GM19043 (cell line): ENCODE results near the gene UCP2.

Source experiments
- ATAC-seq: cut with Tn5 transposase; IDR thresholded peaks from one replicate; pipeline ENCODE4 v1.9.1; 2021; ENCODE audit warnings: low read depth; ENCODE audit not compliant: unreplicated experiment

UCP2 gene

DNA sequence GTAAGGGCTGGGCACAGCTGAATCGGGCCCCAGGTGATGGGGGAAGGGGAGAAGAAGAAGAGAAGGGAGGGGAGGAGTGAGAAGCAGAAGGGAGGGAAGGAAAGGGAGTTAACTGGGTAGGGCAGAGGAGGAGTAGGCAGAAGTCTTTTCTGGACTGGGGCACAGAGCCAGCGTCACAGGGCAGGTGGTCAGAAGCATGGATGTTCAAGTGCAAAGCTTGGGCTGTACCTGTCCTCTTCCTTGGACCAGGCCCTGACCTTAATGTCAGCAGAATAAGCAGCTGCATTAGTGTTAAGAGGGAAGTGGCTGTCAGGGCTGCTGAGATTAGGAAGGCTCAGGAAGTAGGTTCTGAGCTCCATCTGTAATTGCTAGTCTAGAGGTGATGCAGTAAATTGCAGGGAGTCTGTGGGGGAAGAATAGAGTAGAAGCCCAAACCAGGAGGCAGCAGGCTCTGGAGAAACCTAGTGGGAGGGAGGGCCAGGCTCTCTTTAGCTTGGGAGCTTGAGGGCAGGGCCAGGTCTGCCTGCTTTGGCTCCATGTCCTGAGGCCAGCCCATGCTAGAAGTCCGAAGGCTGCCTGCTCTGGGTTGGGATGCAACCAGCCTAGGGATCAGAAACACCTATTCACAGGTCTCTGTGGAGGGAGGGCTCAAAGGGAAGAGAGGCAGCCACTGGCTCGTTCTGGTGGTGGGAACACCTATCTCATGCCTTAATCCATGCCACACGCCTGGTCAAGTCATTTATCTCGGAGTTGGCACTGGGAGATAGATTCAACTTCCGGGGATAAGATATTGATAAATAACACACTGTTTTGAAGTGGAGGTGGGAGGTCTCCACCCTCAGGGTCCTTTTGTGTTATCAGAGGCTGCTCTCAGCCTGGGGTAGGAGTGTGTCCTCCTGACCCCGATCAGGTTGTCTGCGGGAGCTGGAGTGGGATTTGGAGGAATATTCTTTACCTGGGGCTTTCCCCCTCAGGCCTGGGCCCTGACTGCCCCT is 28.0 kb upstream of the UCP2 start:
- no peak for ATAC-seq

GRCh38 chr11:74009675-74010305 is 27.1 kb upstream of the UCP2 start:
- no peak for ATAC-seq

GRCh38 chr11:74009230-74009547 is 26.5 kb upstream of the UCP2 start:
- no peak for ATAC-seq

DNA sequence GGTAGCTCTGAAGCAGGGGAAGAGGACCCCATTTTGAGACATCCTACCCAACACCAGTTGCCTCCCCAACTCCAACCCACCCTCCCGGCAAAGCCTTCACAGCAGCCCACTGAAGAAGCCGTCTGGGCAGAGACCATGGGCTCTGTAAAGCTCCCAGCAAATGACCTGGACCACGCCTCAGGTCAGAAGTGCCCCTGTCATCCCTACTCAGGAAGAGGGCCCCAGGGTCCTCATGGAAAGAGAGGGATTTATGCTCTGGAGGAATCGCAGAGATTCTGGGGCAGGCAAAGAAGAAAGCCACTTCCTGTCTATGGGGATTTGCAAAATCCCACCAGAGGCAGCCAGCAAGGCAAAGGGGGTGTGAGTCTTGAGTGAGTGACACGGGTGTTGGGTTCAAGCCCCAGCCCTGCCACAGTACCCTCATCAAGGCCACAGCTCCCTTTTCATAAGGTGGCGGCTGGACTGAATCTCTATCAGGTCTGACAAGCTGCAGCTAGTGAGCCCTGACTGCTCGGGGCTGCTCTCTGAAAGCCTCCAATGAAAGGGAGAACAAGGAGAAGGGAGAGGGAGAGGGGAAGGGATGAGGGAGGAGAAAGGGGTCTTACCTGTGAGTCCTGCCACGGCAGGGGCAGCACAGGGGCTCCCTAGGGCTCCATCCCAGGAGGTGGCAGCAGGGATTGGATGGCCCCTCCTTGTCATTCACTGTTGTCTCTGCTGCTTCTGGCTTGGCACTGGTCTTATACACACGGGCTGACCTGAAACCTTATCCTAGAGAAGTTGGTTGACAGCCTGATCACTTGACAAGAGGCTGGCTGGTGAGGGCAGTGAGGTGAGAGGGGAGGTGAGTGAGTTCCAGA is 26.0 kb upstream of the UCP2 start, which contains the start of gene UCP3:
Gene UCP3, minus strand, starts transcription at position 713 of the 857 bp plus-strand sequence. CDS start 2,043 bp downstream, outside the sequence.
- no peak for ATAC-seq

GRCh38 chr11:74007691-74008372 is 25.2 kb upstream of the UCP2 start:
- ATAC-seq = no peak

DNA sequence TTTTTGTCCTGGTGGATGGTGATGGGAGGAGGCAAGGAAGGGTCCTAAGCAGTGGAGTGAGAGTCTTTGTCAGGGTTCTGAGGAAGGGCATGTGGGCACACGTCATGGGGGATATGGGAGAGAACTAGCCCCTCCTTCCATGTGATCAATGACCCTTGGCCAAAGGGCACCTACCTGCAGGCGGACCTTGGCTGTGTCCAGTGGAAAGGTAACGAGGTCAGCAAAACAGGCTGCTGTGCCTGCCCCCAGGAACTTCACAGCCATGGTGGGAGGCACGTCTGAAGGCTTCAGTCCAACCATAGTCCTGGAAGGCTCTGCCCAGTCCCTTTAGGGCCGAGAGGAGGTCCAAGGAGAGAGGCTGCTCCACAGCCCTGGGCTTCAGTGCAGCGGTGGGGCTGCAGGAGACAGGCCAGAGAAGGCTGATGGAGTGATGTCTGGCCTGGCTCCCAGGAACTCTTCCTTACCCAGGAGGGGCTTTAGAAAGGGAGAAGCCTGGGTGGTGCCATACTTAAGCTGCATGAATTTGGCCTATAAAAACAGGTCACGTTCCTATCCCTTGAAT is 24.2 kb upstream of the UCP2 start:
- ATAC-seq = no peak

DNA sequence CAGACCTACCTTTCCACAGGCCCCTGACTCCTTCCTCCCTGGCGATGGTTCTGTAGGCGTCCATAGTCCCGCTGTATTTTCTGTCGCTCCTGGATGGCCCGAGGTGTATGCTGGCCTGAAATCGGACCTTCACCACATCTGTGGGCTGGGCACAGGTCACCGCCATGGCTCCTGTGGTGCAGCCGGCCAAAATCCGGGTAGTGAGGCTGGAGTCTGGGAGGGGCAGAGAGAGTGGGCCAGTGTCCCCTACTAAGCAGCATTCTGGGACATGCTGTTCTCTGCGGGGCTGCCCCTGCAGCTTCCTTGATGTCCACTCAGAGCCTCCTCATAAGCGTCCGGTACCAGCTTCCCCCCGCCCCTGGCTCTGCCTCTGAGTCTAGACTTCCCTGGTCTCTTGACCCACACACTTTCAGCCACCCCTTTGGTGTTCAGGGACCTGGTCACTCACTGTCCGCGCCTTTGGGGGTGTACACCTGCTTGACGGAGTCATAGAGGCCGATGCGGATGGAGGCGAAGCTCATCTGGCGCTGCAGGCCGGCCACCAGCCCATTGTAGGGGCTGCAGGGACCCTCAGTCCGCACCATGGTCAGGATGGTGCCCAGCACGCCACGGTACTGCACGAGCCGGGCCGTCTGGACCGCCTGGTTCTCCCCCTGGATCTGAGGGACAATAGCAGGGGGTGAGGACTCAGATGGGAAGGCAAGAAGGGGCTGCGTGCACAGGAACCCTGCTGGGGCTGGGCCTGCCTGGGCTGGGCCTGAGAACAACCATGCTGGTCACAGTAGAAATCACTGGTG is 23.3 kb upstream of the UCP2 start:
- no peak for ATAC-seq

GRCh38 chr11:74004759-74005615 is 22.3 kb upstream of the UCP2 start:
- no peak for ATAC-seq

GRCh38 chr11:74004046-74004695 is 21.5 kb upstream of the UCP2 start:
- ATAC-seq = no peak

GRCh38 chr11:74002832-74003231 is 20.2 kb upstream of the UCP2 start:
- no peak for ATAC-seq

DNA sequence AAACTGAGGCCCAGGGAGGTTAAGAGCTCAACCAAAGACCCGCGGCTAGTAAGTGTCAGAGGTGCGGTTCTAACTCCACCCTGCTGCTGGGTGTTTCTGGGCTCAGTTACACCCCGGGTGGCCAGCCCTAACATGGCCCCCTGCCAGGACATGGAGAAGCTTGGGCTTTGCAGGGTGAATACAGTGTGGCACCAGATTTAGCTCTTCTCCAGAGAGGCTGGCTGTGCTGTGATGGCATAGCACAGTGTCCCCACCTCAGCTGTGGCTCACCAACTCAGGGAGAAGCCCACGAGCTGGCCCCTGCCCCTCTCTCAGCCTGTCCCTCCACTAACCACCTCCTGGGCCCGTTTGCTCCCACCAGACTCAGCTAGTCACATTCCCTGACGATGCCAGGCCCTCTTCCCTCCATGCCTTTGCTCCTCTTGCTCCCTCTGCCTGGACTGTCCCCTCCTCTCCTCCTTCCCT is 19.2 kb upstream of the UCP2 start:
- no peak for ATAC-seq

GRCh38 chr11:74000307-74001133 is 17.9 kb upstream of the UCP2 start:
- ATAC-seq = no peak

DNA sequence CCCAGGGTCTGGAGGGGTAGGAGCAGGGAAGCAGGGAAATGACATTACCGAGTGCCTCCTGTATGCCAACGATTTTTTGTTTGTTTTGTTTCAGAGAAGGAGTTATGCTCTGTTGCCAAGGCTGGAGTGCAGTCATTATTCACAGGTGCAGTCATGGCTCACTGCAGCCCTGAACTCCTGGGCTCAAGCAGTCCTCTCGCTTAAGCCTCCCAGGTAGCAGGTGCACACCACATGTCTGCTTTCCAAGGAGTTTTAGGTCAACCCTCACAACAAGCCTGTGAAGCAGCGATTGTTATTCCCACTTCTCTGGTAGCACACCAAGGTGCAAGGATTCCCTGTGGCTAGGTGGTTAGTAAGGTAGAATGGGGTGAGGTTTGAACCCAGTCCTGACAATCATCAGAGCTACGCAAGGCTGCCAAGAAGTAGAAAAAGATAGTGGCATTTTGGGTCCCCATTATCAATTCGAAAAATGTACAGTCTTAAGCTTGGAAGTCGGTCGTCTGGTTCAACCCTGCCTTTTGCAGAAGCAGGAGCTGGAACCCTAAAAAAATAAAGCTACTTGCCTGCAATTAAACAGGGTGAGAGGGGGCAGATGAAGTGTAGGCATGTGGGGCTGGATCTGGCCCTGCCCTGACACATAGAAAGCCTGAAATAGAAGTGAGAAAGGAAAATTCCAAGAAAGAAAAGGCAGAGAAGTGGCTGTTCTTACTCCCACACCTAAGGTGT is 17.1 kb upstream of the UCP2 start:
- ATAC-seq = no peak

DNA sequence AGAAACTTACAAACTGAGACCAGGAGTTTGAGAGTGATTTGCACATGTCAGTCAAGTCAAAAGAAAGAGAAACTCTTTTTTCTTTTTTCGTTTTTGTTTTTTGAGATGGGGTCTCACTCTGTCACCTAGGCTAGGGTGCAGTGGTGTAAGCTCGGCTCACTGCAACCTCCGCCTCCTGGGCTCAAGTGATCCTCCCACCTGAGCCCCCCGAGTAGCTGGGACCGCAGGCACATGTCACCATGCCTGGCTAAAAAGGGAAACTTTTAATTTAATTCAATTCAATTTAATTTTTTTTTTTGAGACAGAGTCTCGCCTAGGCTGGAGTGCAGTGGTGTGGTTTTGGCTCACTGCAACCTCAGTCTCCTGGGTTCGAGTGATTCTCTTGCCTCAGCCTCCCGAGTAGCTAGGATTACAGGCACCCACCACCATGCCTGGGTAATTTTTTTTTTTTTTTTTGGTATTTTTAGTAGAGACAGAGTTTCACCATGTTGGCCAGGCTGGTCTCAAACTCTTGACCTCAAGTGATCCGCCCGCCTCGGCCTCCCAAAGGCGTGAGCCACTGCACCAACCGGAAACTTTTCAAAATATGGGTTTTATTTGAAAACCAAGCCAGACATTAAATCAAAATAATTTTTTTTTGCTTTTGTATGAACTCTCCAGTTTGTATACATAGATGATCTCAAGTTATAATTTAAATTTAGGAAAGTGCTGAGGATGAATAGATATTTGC is 16.4 kb upstream of the UCP2 start:
- ATAC-seq = no peak

DNA sequence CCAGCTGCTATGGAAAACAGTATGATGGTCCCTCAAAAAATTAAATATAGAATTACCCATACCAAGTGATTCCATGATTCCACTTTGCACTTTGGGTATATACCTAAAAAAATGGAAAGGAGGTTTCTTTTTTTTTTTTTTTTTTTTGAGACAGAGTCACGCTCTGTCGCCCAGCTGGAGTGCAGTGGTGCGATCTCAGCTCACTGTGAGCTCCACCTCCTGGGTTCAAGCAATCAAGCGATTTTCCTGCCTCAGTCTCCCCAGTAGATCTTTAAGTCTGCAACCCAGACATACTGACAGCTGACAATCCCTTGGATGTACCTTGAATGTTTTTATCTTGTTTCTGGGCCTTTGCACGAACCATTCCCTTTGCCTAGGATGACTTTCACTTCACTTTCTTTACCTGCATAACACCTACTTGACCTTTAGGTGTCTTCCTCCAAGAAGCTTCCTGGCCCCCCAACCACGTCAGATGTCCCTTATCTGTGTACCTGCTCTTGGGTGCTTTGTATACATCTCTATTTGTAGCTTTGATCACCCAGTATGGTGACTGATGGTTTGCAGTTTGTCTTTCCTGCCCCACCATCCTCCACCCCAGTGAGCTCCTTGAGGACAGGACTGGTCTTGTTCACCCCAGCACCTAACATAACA is 14.6 kb upstream of the UCP2 start:
- no peak for ATAC-seq
